Measurements from ENCODE around the gene ADAM10. TPM values are rescaled to one million over a fixed set of nuclear protein-coding genes. Genes with fewer than 3 reads are reported as not detected.

ADAM10 gene
- total RNA-seq, 1 experiment from 2014 or later: 170 TPM

DNA sequence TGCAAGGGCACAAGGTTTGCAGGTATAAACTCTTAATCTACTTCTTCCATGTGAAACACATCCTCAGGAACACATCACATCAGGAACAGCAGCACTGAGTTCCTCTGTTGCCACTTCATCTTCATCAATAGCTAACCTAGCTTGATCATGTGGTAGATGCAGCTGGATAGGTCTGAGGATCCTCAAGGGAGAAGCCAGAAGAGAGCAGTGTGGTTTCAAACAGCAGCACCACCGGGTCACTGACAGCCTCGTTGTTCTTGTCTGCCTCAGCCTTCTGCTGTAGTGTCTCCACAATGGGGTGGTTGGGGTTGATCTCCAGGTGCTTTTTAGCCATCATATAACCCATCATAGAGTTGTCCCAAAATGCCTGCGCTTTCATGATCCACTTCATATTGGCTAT is 58.8 kb downstream of the ADAM10 start:
- CTCF ChIA-PET: interaction anchor here (1.2 kb wide), 1 partner anchor 119 kb away, joined by 3 read pairs; no protein-coding TSS in a partner anchor

DNA sequence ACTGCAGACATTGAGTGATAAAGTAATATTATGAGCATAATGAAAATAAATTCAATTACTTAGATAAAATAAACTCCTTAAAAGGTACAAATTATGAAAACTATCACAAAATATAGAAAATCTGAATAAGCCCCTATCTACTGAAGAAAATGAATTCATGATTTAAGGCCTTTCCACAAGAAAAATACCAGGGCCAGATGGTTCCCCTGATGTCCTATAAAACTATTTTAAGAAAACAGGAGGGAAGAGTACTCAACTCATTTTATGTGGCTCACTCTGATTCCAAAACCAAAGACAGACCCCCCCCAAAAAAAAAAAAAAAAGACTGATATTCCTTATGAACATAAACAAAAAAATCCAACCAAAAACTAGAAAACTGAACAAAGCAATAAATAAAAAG is 59.9 kb downstream of the ADAM10 start:
- BruUV-seq (replicated peaks): no TSS peak
- intact Hi-C loops (cut with micrococcal nuclease; ENCODE audit: unreplicated experiment): no loop called here
- no peaks in the 10 kb centered on the region for H3K36me3 ChIP-seq (ENCODE audit: control insufficient read depth, insufficient read depth, low read length)
- no peaks in the 10 kb centered on the region for H3K9me3 ChIP-seq
- H3K27ac Mint-ChIP-seq (ENCODE audit: unreplicated experiment): no peak overlapping the region
- peaks cover under 1% of the 10 kb centered on the region for H3K36me3 Mint-ChIP-seq (ENCODE audit: insufficient read depth, unreplicated experiment)
- ChIA-PET CTCF (no interaction called here), POLR2A (no interaction called here)
- H3K9me3 Mint-ChIP-seq (ENCODE audit: unreplicated experiment): peaks cover 10% of the 10 kb centered on the region
- H3K4me3 Mint-ChIP-seq (ENCODE audit: unreplicated experiment): no peak overlapping the region
- no peak for DNase-seq
- TF ChIP-seq CTCF (IDR thresholded peaks at IDR 0.05; ENCODE audit: insufficient read depth in 1 of 2, low read depth in 1 of 2, low read length in 1 of 2, severe bottlenecking in 1 of 2, unreplicated experiment in 1 of 2): no peak
- H3K27me3 ChIP-seq (replicated peaks; ENCODE audit: control insufficient read depth, insufficient read depth, low read length): no peaks in the 10 kb centered on the region
- no peak overlapping the region for H3K4me3 ChIP-seq (ENCODE audit: low read depth, low read length)
- no peaks in the 10 kb centered on the region for H3K4me1 Mint-ChIP-seq (ENCODE audit: low read depth, unreplicated experiment)
- peaks cover 1% of the 10 kb centered on the region; the same call in 1 of the 2 replicates for H3K4me1 ChIP-seq
- H3K27me3 Mint-ChIP-seq (ENCODE audit: insufficient read depth, unreplicated experiment): no peaks in the 10 kb centered on the region

More for the DNA sequence above, 58.8 kb downstream of the ADAM10 start:
- Mint-ChIP-seq H3K4me3 (ENCODE audit: unreplicated experiment) (no peak overlapping the region), H3K27ac (ENCODE audit: unreplicated experiment) (no peak overlapping the region), H3K4me1 (ENCODE audit: low read depth, unreplicated experiment) (no peaks in the 10 kb centered on the region), H3K9me3 (ENCODE audit: unreplicated experiment) (peaks cover 10% of the 10 kb centered on the region), H3K36me3 (ENCODE audit: insufficient read depth, unreplicated experiment) (no peaks in the 10 kb centered on the region), H3K27me3 (ENCODE audit: insufficient read depth, unreplicated experiment) (no peaks in the 10 kb centered on the region)
- no peak overlapping the region for H3K4me3 ChIP-seq (ENCODE audit: low read depth, low read length)
- DNase-seq: no peak
- H3K27me3 ChIP-seq (replicated peaks; ENCODE audit: control insufficient read depth, insufficient read depth, low read length): no peaks in the 10 kb centered on the region
- H3K4me1 ChIP-seq: no peaks in the 10 kb centered on the region
- H3K36me3 ChIP-seq (ENCODE audit: control insufficient read depth, insufficient read depth, low read length): no peaks in the 10 kb centered on the region
- POLR2A ChIA-PET: no interaction called here
- intact Hi-C loops (cut with micrococcal nuclease; ENCODE audit: unreplicated experiment): no loop called here
- no TSS peak for BruUV-seq (replicated peaks)
- no peaks in the 10 kb centered on the region for H3K9me3 ChIP-seq
- TF ChIP-seq CTCF (IDR thresholded peaks at IDR 0.05; ENCODE audit: insufficient read depth in 1 of 2, low read depth in 1 of 2, low read length in 1 of 2, severe bottlenecking in 1 of 2, unreplicated experiment in 1 of 2): no peak

DNA sequence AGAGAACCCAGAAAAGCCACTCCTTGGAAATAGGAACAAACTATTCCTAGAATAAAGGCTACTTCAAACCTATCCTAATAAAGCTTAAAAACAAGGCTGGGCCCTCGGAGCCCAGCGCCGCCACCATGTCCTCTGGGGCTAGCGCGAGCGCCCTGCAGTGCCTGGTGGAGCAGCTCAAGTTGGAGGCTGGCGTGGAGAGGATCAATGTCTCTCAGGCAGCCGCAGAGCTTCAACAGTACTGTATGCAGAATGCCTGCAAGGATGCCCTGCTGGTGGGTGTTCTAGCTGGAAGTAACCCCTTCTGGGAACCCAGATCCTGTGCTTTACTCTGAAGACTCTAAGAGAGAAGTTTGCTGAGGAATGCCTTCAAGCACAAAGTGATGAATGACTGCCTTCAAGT is 63.2 kb downstream of the ADAM10 start:
- Mint-ChIP-seq H3K4me1 (ENCODE audit: low read depth, unreplicated experiment) (no peaks in the 10 kb centered on the region), H3K4me3 (ENCODE audit: unreplicated experiment) (no peak overlapping the region), H3K9me3 (ENCODE audit: unreplicated experiment) (no peaks in the 10 kb centered on the region), H3K27me3 (ENCODE audit: insufficient read depth, unreplicated experiment) (no peaks in the 10 kb centered on the region), H3K36me3 (ENCODE audit: insufficient read depth, unreplicated experiment) (peaks cover 11% of the 10 kb centered on the region), H3K27ac (ENCODE audit: unreplicated experiment) (no peak overlapping the region)
- Histone ChIP-seq H3K4me1 (peaks cover 10% of the 10 kb centered on the region), H3K27me3 (replicated peaks; ENCODE audit: control insufficient read depth, insufficient read depth, low read length) (no peaks in the 10 kb centered on the region), H3K9me3 (no peaks in the 10 kb centered on the region), H3K4me3 (ENCODE audit: low read depth, low read length) (no peak overlapping the region), H3K36me3 (ENCODE audit: control insufficient read depth, insufficient read depth, low read length) (no peaks in the 10 kb centered on the region)
- intact Hi-C loops (cut with micrococcal nuclease; ENCODE audit: unreplicated experiment): no loop called here
- BruUV-seq (replicated peaks): no TSS peak
- CTCF ChIA-PET: no interaction called here
- no peak for DNase-seq
- POLR2A ChIA-PET: no interaction called here
- TF ChIP-seq CTCF (IDR thresholded peaks at IDR 0.05; ENCODE audit: insufficient read depth in 1 of 2, low read depth in 1 of 2, low read length in 1 of 2, severe bottlenecking in 1 of 2, unreplicated experiment in 1 of 2): no peak
